Stimulated activated CD8-positive, alpha-beta memory T cell treated with anti-CD3 and anti-CD28 coated beads, Interleukin-12 subunit alpha, Interleukin-12 subunit beta, amount 100 ng/mL, for 24 hours (primary cell): ENCODE data around the gene CAMK2B.
"Not testable (repeated sequence)": the region's sequence is repeated elsewhere in the genome, so short reads cannot be mapped to it uniquely, and the experiment has no call there.

Experiments used
- DNase-seq: peaks from one replicate; pipeline ENCODE4 v3.0.0-alpha.2; 2020; ENCODE audit errors: extremely low read depth

Gene CAMK2B

DNA sequence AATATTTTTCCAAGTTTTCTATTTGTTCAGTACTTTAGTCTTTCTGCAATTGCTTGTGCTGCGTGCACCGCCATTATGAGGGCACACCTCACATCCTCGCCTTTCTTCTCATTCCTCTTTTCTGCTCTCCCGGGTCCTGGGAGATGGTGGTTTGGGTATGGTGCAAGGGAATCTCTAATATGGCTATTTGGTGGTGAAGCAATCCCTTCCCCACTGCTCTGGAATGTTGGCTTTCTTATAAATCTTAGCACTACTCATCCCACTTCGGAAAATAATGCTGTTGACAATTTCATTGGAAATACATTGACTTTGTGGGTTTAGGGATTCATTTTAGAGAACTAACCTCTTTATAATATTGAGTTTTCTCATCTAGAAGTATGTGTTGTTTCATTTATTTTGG is 134.2 kb downstream of the CAMK2B start:
- DNase-seq = no peak

DNA sequence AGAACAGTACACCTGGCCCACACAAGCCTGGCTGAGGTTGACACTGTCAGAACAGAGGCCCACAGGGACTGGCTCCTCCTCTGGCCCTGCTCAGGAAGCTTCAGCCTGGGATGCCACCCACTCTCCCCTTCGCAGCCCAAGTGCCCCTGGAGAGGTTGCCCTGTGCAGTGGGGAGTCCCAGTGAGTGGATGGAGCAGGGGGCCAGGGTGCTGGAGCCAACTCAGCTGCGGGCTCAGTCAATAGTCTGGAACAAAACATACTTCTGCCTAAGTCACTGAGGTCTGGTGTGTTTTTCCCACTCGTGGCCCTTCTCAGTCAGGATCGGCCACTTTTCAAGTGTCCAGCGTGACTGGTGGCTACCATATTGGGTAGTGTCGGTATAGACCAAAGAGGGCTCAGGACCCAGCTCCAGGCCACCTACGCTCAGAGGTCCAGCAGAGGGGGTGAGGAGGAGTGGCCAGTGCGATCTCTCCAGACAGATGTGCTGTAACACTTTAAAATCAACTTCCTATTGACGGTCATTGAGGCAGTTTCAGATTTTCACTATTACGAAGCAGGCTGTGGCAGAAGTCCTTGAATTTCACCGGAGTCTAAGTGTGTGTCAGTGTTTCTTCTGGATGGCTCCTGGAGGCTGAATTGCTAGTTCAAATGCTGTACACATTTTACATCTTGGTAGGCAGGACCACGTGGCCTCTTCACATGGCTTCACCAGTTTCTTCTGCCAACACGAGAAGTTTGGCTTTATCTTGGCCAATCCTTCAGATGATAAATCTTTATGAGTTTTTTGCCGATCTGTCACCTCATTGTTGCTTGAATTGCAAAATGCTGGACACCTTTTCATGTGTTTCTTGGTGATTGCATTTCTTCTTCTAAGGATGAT is 135.2 kb downstream of the CAMK2B start:
- DNase-seq = no peak

DNA sequence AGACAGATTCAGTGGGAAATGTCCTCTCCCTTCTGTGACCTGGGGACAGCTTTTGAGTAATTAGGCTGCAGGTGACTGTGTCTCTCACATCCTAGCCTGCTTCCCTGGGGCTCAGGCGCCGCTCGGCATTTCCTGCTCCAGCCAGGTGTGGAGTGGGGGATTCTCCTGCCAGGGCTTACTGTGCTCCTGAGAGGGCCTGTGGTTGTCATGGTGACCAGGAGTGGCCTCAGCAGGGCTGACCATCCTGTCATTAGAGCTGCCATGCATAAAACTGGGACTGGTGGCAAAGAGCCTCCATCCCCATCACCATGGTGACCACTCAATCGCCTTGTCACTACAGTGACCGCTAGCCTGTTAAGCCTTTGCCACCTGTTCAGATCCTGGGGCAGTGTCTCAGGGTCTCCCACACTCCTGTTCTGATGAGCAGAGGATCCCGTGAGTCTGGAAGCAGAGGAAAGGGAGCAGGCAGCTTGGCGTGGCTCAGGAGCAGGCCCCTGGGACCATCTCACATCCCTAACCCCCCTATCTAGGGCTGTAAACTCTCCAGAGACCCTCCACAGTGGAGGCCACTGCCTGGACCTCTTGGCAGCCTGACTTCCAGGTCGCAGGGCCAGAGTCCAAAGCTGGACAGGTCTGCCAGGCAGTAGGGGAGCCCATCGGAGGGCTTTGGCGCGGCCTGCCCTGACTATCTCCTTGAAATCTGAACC is 136.0 kb downstream of the CAMK2B start, which contains the start of gene GCK:
Gene GCK (minus strand): TSS at position 154 of the 707 bp plus-strand sequence. CDS start 486 bp downstream, outside the sequence.
- no peak for DNase-seq

DNA sequence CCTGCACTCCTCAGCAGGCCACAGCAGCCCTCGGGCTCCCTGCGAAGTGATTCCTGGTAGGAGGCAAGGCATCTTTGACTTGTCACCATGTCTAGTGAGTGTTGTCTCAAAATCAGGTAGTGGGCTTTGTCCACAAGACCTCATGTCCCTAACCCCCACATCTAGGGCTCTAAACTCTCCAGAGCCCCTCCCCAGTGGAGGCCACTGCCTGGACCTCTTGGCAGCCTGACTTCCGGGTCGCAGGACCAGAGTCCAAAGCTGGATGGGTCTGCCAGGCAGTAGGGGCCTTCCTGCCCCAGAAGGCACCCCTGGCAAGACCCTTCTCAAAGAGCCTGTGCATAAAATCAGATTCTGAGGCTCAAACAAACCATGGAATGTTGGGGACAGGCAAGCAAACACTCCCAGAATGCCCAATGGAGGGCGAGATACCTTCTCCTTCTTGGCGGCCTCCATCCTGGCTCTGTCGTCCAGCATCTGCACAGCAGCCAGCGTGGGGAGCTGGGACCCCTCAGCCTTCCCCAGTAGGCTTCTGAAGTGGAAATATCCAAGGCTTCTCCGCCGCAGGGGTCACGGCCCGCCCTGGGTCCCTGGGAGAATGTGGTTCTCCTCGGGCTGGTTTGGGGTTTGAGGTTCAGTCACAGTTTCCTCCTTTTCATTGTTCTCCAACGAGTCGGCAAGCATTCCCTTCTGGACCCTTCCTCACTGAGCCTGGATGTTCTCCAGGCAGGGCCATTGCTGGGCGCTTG is 136.7 kb downstream of the CAMK2B start:
- no peak for DNase-seq

DNA sequence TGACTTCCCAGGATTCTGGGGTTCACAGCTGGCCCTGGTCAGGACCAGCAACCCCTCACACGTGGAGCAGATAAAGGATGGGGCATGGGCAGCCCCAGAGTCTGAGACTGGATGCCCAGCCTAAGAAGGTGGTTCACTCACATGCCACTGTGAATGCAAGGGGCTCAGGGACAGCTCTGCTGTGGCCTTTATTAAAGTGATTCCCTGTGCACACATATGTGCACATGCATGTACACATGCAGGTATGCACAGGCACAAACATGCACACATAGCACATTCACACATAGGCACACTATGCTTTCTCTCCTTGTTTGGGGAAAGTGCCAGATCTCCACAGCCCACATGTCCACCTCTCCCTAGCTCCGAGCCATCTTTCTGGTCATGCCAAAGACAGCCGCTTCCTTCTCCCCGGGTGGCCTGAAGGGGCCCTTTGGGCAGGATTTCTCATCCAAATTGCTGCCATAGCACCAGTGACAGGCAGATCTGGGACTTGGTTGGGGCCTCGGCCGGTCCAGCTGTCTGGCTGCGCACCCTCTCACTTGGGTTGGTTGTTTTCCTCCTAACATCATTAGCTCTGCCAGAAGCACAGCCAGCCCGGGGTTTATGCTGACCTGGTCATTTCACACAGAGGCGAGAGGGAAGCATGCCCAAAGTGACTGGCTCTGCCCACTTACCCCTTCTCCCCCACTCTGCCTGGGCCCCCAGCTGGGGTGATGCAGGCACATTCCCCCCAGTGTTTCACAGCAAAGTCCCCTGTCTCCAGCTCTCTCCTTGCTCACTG is 137.6 kb downstream of the CAMK2B start:
- no peak for DNase-seq

DNA sequence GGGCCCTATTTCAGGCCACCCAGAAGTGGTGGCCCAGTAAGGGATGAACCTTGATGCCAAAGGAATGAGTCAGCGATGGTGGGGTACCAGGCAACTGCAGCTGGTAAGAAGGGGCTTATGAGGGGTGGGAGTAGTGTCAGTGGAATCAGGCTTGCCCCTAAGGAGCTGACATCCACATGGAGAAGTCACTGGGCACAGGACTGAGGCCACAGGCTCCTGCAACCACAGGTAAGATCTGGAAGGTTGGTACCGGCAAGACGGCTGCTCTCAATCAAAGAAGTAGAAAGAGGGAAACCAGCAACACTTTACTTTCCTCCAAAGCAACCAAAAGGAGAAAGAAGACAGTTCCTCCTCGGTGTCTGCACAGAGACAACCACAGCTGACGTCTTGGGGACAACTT is 138.7 kb downstream of the CAMK2B start:
- no peak for DNase-seq

DNA sequence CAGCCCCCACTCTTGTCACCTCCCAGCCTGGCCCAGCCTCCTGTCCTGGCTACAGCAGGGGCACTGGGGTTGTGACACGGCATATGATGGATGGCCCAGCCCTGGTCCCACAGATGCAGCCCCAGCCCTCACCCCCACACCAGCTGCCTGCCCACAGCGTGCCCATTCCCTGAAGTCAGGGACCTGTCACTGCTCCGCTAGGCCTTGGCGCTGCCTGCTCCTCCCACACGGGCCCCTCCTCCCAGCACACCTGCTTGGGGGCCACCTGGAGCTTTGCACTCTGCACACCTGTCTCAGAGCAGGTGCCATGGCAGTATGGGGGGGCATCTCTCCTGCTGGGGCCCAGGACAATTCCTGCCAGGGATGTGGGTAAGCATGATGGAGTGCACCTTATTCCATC is 139.7 kb downstream of the CAMK2B start:
- no peak for DNase-seq

DNA sequence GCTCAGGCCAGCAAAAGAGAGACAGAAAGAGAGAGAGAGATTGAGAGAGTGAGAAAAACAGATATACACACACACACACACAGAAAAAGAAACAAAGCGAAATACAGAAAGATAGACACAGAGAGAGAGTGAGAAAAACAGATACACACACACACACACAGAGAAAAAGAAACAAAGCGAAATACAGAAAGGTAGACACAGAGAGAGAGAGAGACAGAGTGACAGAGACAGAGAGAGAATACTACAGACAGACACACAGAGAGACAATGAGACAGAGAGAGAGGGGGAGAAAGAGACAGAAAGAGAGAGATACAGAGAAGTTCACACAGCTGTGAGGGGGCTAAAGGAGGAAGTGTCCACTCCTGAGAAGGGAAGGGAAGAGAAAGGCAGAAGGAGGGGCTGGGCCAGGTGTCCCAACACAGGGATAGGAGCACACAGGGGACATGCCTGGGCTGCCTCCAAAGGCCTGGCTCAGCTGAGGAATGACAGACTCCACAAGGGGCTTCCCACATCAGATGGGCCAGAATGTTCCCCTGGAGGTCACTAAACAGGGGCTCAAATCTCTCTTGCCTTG is 140.4 kb downstream of the CAMK2B start:
- no peak for DNase-seq

DNA sequence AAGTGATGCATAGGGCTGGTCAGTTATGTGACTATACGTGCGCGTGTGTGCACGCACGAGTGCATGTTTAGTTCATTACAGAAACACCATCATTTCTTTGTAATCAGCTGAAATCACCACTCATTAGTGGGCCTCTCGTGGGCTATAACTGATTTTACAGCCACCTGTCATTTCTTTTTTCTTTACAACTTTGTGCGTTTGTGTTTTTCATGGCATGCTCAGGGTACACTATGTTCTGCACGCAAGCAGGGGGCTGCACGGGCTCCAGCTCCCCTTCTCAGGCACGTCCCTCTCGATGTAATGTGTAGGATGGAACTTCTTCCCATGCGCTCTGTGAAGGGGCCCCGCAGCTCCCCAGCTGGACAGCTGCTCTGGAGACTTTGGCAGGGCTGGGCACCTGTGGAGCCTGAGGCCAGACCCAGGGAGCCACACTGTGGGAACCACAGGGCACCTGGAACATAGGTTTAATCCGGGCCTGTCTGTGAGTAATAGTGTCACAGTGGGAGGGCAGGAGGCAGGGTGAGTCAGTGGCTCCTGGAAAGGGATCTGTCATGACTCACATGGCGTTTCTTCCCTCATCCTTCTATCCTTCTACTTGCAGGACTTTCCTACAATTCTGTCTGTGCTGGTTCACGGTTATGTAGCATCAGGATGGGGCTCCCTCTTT is 141.1 kb downstream of the CAMK2B start:
- DNase-seq = no peak

DNA sequence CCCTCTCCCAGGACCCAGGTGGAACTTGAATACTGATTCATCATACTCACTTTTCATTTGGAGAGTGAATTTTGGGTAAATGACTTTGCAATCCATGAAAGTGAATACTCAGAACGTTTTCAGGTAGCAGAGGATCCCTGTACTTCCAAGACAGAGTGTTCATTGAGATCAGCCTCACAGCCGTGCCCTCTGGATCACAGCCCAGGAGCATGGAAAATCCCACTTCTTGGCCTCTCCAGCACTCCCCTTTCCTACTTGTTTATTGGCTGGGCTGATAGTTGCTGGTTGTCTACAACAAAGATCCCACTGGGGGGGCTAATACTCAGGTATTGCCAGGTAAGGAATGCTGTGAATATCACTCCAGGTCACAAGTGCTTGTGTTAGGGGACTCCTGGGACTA is 142.0 kb downstream of the CAMK2B start:
- no peak for DNase-seq

DNA sequence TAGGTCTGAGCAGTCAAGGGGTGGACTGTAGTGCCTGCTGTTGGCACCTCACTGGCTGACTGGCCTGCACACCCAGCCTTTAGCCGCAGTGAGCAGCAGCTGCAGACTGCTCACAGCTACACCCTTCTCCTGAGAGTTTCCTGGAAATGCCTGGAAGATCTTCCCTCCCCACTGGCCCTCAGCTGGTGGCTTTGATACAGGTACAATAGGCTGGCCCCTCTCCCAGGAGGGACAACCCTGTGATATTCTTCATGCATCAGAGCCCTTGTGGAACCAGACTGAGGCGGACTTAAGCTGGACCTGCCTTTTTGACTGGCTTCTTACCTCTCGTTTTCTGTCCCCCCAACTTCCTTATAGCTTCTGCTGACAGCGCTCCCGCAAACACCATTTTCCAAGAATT is 142.6 kb downstream of the CAMK2B start:
- DNase-seq = no peak

DNA sequence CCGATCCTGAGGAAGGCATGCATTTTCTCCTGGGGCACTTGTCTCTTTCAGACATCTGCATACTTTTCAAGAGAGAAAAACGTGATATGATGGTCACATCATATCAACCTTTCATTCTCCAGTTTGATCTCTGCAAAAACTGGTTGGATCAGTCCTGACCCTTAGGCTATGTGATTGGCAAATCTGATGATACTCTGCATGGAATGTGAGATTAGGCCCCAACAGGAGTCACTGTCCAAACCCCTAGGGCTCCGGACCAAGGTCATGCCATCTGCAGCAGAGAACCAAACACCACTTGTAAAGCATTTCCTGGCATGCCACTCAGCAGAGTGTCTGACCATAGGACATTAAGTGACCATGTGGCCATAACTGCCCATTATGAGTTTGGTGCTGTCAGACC is 144.8 kb downstream of the CAMK2B start:
- DNase-seq = no peak

DNA sequence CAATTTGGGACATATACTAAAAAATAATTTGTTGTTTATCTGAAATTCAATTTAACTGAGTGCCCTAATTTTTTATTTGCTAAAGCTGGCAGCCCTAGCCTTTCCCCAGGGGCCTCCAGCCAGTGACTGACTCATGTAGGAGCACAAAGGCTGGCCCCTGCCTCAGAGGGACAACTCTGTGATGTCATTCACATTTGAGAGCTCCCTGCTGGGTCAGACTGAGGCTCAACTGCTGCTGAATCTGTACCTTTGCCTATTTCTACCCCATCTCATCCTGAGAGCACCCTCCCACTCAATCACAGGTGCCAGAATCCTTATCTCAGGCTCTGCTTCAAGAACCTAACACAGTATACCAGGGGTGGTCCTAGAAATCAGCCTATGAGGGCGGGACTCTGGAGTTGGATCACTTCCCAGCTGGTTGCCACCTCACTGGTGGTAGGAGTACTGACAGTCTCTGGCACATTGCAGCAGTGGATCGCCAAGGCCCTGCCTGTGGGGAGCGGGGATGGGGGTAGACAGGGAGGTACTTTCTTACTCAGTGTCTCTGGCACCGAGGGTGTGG is 147.7 kb downstream of the CAMK2B start:
- no peak for DNase-seq

DNA sequence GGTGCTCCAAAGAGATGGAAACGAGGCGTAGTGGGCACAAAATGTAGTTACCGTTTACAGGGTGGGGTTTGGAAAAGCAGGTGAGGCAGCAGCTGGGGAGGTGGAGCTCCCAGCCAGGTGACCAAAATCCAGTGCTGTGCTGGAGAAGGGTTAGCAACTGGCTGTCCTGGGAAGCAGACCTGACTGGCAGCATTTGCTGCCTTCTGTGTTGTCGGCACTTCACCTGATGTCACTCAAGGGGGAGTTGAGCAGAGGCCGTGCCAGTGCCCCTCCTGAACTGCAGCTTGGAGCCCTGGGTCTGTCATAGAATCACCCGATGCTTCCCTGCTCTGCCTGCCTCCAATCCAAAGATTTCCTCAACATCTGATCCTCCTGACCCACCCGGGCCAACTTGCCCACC is 148.9 kb downstream of the CAMK2B start:
- no peak for DNase-seq

DNA sequence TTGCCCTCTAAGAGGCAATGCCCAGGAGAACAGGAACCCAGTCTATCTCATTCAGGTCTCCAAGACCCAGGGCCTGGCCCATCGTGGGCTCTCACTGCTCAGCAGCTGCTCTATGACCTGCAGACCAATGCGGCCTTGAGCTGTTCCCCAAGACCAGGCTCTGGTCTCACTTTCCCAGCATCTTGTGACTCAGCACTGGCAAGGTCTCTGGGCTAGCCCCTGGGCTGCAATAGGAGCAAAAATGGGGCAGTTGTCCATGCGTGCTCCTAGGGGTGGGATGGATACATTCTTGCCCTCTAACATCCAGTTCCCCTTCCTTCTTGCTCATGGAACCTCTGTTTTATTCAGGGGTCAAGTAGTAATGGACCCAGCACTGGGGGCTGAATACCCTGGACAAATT is 149.7 kb downstream of the CAMK2B start:
- no peak for DNase-seq

DNA sequence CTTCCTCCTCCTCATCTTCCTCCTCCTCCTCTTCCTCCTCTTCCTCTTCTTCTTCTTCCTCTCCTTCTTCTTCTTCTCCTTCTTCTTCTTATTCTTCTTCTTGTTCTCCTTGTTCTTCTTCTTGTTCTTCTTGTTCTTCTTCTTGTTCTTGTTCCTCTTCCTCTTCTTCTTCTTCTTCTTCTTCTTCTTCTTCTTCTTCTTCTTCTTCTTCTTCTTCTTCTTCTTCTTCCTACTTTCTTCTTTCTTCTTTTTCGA is 150.8 kb downstream of the CAMK2B start:
- not testable (repeated sequence) for DNase-seq

DNA sequence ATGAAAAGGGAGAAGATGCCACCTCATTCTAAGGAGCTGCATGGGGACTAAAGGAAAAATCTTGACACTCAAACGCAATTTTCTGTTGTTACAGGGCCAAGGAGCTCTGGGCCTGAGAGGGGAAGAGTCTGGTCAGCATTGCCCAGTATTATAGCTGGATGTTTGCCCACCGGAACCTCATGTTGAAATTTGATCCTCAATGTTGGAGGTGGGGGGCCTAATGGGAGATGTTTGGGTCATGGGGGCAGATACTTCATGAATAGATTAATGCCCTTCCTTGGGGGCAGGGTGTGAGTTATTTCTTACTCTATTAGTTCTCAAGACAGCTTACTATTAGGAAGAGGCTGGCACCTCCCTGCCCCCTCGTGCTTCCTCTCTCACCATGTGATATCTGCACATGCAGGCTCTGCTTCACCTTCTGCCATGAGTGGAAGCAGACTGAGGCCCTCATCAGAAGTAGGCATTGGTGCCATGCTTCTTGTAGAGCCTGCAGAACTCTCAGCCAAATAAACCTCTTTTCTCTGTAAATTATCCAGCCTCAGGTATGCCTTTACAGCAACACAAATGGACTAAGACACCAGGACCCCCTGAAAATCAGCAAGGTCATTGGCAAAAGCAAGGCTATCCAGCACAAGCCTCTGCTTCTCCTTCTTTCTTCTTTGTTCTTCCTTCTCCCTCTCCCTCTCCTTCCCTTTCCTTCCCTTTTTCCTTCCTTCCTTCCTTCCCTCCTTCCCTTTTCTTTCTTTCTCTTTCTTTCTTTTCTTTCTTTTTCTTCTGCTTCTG is 151.3 kb downstream of the CAMK2B start:
- no peak for DNase-seq

DNA sequence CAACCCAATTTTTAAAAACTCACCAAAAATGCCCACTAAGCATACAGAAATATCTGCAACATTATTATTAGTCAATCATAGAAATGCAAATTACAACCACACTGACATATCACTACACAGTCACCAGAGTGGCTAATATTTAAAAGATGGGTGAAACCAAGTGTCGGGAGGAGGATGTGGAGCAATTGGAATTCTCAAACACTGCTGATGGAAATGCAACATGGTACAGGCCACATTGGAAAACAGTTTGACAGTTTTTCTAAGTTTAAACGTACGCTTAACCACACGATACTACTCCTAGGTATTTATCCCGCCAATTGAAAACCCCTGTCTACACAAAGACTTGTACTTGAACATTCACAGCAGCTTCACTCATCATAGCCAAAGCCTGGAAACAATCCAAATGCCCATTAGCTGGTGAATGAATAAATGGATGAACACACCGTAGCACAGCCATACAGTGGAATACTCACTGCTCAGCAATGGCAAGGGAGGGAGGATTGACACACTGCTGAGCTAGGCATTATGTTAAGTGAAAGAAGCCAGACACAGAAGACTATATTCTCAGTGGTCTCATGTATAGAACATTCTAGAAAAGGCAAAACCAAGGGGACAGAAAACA is 152.5 kb downstream of the CAMK2B start:
- no peak for DNase-seq

DNA sequence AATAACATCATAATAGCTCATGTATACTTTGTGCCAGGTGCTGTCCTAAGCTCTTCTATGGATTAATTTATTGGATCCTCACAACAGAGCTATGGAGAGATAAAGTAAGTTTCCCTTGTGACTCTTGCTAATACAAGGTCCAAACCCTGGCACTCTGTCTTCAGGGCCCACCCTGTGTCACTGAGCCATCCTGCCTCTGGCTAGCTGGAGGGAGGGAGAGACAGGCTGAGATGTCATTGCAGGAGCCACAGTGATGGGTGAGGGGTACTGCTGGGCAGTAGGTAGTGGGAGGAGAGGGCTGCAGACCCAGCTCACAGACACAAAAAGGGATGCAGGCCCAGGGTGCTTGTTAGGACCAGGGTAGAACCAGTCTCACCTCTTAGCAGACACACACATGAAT is 153.0 kb downstream of the CAMK2B start:
- DNase-seq = no peak
